GM12873 (cell line): ENCODE results near the gene RCOR1.

ENCODE experiments used
- CTCF ChIP-seq: IDR thresholded peaks from 2 replicates; pipeline ENCODE4 v1.5.1; 2012; ENCODE audit warnings: low read depth, mild to moderate bottlenecking, moderate library complexity, low read length, control low read depth; ENCODE audit not compliant: insufficient read depth; ENCODE audit errors: missing control alignments

Gene RCOR1

DNA sequence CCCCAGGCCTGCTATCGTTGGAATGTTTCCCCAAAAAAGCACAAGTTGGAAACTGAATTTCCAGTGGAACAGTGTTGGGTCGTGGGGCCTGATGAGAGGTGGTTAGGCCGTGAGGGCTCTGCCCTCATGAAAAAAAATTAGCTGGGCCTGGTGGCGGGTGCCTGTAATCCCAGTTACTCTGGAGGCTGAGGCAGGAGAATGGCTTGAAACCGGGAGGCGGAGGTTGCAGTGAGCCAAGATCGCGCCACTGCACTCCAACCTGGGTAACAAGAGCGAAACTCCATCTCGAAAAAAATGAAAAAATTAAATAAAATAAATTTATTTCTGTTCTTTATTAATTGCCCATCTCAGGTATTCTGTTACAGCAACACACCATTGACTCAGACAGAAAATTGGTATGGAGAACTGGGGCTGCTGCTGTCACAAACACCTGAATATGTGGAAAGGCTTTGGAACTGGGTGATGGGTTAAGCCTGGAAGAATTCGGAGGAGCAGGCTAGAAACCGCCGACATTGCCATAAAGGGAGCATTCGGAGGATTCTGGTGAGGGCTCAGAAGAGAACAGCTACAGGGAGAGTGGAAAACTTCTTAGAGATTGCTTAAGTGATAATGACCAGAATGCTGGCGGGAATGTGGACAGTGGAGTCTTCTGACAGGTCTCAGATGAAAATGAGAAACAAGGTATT lies 17.1 kb upstream of the RCOR1 start:
- no peak for TF ChIP-seq CTCF

GRCh38 chr14:102578821-102579220 lies 13.6 kb upstream of the RCOR1 start:
- no peak for TF ChIP-seq CTCF

GRCh38 chr14:102579696-102580549 lies 12.5 kb upstream of the RCOR1 start:
- TF ChIP-seq CTCF: no peak

DNA sequence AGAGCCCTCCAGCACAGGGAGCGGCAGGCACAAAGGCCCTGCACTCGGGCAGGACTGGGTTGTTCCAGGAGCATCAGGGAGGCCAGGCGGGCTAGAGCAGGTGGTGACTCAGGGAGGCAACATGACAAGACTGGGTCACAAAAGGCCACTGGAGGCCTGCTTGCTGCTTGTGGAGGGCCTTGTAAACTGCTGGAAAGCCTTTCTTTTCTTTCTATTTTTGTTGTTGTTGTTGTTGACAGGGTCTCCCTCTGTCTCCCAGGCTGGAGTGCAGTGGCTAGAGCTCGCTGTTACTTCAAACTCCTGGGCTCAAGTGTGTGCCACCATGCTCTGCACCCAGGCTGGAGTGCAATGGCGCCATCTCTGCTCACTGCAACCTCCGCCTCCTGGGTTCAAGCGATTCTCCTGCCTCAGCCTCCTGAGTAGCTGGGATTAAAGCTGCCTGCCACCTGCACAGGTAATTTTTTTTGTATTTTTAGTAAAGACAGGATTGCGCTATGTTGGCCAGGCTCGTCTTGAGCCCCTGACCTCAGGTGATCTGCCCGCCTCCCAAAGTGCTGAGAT lies 11.8 kb upstream of the RCOR1 start:
- TF ChIP-seq CTCF: no peak

- TF ChIP-seq CTCF: no peak
Measured at GRCh38 chr14:102581193-102581592, 11.3 kb upstream of the RCOR1 start.

DNA sequence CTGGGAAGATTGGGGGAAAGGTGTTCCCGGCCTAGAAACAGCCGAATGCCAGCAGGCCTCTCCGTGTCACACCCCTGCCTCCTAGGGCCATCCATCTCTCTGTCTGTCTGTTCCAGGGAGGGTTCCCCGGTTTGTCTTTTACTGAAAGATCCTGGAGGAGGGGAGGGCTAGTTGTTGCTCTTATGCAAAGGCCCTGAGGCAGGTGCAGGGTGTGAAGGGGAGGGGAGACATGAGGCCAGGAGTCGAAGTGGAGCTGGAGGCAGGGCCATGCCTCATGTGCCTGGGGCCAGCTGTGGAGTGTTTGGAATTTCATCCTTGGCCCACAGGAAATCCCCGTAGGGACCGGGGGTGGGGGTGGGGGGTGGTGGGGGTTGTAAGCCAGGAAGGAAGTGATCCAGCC lies 8.7 kb upstream of the RCOR1 start:
- TF ChIP-seq CTCF: no peak
